Heart left ventricle (tissue), 13 donors: Measurements from ENCODE around the gene CLCN6.

ENCODE experiments used
- POLR2A ChIP-seq, 2 donors: fragments of 450-650 bp; IDR thresholded peaks; one replicate each; pipeline ENCODE4 v1.6.1; 2017; ENCODE audit warnings: antibody characterized with exemption in 2 of 2, mild to moderate bottlenecking in 2 of 2, moderate library complexity in 2 of 2
- TF ChIP-seq, protein P1 (sequence below), 12 donors: fragments of 200-600 bp; sonication (generic) in 4 of 12; IDR thresholded peaks; one replicate each; pipeline versions ENCODE4 v1.5.0 to v1.8.0; 2018 to 2022; ENCODE audit warnings: antibody characterized with exemption in 12 of 12, mild to moderate bottlenecking in 5 of 12
- donor health status: ischemic (EF 13 %, LVEDD 7.1; RV severe dilation, severe dysfunction).
- donor health status: DM: no; HTN: yes; CAD: no.
- donor health status: DM: no; HTN: no; CAD: no.
- donor health status: ischemic (EF 25% LVEDD 6.9; RV normal size, moderate dysfunction).
- donor health status: ischemic (EF 25% LVEDD 5.7; RV mildly dilated, moderate dysfunction).
- donor health status: ischemic (EF 35%, LVEDD 5.7; RV mildly dilated, moderate dysfunction).
- donor health status: nonischemic (EF 11% LVEDD 7.7; RV severe dilation, severe dysfunction).
- donor health status: DM: yes; HTN: yes; CAD: no.
- donor health status: PGD.
- donor health status: ischemic (EF 29% LVEDD 5.4; RV normal size, mild dysfunction).
- donor health status: nonischemic (EF 23%, LVEDD 6.1; RV moderate dilation, normal function).

DNA sequence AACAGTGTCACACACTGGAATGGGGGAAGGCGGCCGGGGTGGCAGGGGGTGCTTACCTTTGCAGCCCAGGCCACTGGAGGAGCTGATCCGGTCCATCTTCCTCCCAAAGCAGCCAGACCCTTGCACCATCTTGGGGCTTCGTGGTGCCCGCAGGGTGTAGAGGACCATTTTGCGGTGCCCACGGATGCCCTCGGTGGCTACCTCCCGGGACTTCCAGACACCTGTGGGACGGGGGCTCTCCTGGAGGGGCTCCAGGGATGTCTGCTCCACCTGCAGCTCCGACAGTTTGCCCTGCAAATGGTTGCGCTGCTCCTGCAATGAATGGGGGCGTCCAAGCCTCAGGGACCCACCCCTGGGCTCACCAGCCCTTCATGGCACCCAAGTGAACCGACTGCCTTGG lies 52.2 kb downstream of the CLCN6 start:
- TF ChIP-seq, protein P1, sequence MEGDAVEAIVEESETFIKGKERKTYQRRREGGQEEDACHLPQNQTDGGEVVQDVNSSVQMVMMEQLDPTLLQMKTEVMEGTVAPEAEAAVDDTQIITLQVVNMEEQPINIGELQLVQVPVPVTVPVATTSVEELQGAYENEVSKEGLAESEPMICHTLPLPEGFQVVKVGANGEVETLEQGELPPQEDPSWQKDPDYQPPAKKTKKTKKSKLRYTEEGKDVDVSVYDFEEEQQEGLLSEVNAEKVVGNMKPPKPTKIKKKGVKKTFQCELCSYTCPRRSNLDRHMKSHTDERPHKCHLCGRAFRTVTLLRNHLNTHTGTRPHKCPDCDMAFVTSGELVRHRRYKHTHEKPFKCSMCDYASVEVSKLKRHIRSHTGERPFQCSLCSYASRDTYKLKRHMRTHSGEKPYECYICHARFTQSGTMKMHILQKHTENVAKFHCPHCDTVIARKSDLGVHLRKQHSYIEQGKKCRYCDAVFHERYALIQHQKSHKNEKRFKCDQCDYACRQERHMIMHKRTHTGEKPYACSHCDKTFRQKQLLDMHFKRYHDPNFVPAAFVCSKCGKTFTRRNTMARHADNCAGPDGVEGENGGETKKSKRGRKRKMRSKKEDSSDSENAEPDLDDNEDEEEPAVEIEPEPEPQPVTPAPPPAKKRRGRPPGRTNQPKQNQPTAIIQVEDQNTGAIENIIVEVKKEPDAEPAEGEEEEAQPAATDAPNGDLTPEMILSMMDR (IDR thresholded peaks at IDR 0.05) = no peak
- TF ChIP-seq POLR2A (IDR thresholded peaks at IDR 0.05) = no peak
